OCI-LY1 (cell line): ENCODE measurements around the gene CTNNA2.

Experiments
- H2AFZ ChIP-seq: fragments of 200-600 bp; sonication (generic), shearing (Covaris generic); 2 replicates; pipeline ENCODE4 v1.6.0; 2014; ENCODE audit warnings: antibody characterized with exemption, mild to moderate bottlenecking, low read length
- H3F3A ChIP-seq: fragments of 200-600 bp; sonication (generic), shearing (Covaris generic); 2 replicates; pipeline ENCODE4 v1.6.0; 2014; ENCODE audit warnings: mild to moderate bottlenecking, antibody characterized with exemption, low read length, moderate library complexity; ENCODE audit not compliant: insufficient read depth
- H3K27ac ChIP-seq: fragments of 200-600 bp; sonication (generic); 2 replicates; pipeline ENCODE4 v1.5.1; 2014; ENCODE audit warnings: low read length, mixed run types, mild to moderate bottlenecking, low read depth; ENCODE audit not compliant: poor library complexity, severe bottlenecking
- H3K27me3 ChIP-seq: fragments of 200-600 bp; sonication (generic); 2 replicates; pipeline ENCODE4 v1.6.0; 2014; ENCODE audit warnings: antibody characterized with exemption, mild to moderate bottlenecking, low read length, moderate library complexity; ENCODE audit not compliant: insufficient read depth
- H3K36me3 ChIP-seq: fragments of 200-600 bp; sonication (generic); 2 replicates; pipeline ENCODE4 v1.6.1; 2014; ENCODE audit warnings: mild to moderate bottlenecking, antibody characterized with exemption, low read length, moderate library complexity, mixed read lengths; ENCODE audit not compliant: insufficient read depth
- H3K4me1 ChIP-seq: fragments of 200-600 bp; sonication (generic); 2 replicates; pipeline ENCODE4 v1.5.1; 2014; ENCODE audit warnings: mild to moderate bottlenecking, low read length, moderate library complexity; ENCODE audit not compliant: insufficient read depth, severe bottlenecking
- H3K4me2 ChIP-seq: fragments of 200-600 bp; sonication (generic), shearing (Covaris generic); 2 replicates; pipeline ENCODE4 v1.6.1; 2014; ENCODE audit warnings: low read length
- H3K4me3 ChIP-seq: fragments of 200-600 bp; sonication (generic); 2 replicates; pipeline ENCODE4 v1.5.1; 2014; ENCODE audit warnings: low read length, low read depth, mild to moderate bottlenecking, mixed read lengths; ENCODE audit not compliant: poor library complexity, severe bottlenecking
- H3K79me2 ChIP-seq: fragments of 200-600 bp; shearing (Covaris generic); 2 replicates; pipeline ENCODE4 v1.6.1; 2016; ENCODE audit warnings: mixed run types, low read length, mixed read lengths; ENCODE audit not compliant: insufficient read depth
- H3K9ac ChIP-seq: fragments of 200-600 bp; sonication (generic), shearing (Covaris generic); 2 replicates; pipeline ENCODE4 v1.6.1; 2014; ENCODE audit warnings: mild to moderate bottlenecking, low read length, mixed read lengths
- H3K9me2 ChIP-seq: fragments of 200-600 bp; sonication (generic), shearing (Covaris generic); 2 replicates; pipeline ENCODE4 v1.6.1; 2014; ENCODE audit warnings: low read depth, mild to moderate bottlenecking, low read length, mixed read lengths
- H3K9me3 ChIP-seq: fragments of 200-600 bp; shearing (Covaris generic); 2 replicates; pipeline ENCODE4 v1.6.1; 2014; ENCODE audit warnings: low read length, mixed read lengths
- H4K20me1 ChIP-seq: fragments of 200-600 bp; sonication (generic), shearing (Covaris generic); 2 replicates; pipeline ENCODE4 v1.6.0; 2016; ENCODE audit warnings: mild to moderate bottlenecking, low read length; ENCODE audit not compliant: insufficient read depth
- CTCF ChIP-seq: fragments of 200-600 bp; sonication (generic), shearing (Covaris generic); IDR thresholded peaks from 2 replicates; pipeline ENCODE4 v1.5.1; 2017; ENCODE audit warnings: mild to moderate bottlenecking, antibody characterized with exemption, low read length, moderate library complexity, mixed read lengths
- EZH2 ChIP-seq: fragments of 200-600 bp; sonication (generic), shearing (Covaris generic); IDR thresholded peaks from 2 replicates; pipeline ENCODE4 v1.8.0; 2017; ENCODE audit warnings: borderline replicate concordance, mixed run types, mild to moderate bottlenecking, antibody characterized with exemption, low read length, moderate library complexity, mixed read lengths

The CTNNA2 gene

GRCh38 chr2:80114812-80115211 is 602.0 kb downstream of the CTNNA2 start:
- Histone ChIP-seq H2AFZ (no peak overlapping the region), H3K4me1 (no peaks in the 10 kb centered on the region), H3F3A (no peaks in the 10 kb centered on the region), H3K36me3 (no peaks in the 10 kb centered on the region), H3K4me2 (no peak overlapping the region), H4K20me1 (no peaks in the 10 kb centered on the region), H3K4me3 (no peak overlapping the region), H3K9ac (no peak overlapping the region), H3K27me3 (no peaks in the 10 kb centered on the region), H3K27ac (no peak overlapping the region), H3K79me2 (no peaks in the 10 kb centered on the region), H3K9me3 (no peaks in the 10 kb centered on the region), H3K9me2 (no peaks in the 10 kb centered on the region)
- no peak for TF ChIP-seq CTCF

- H3K4me2 ChIP-seq = no peak overlapping the region
- no peak overlapping the region for H2AFZ ChIP-seq
- no peak overlapping the region for H3K4me3 ChIP-seq
- no peaks in the 10 kb centered on the region for H3K36me3 ChIP-seq
- no peaks in the 10 kb centered on the region for H3K27me3 ChIP-seq
- H3K27ac ChIP-seq = no peak overlapping the region
- H3K79me2 ChIP-seq = no peaks in the 10 kb centered on the region
- no peaks in the 10 kb centered on the region for H3K4me1 ChIP-seq
- H4K20me1 ChIP-seq = no peaks in the 10 kb centered on the region
- no peaks in the 10 kb centered on the region for H3F3A ChIP-seq
- H3K9me2 ChIP-seq = no peaks in the 10 kb centered on the region
- no peaks in the 10 kb centered on the region for H3K9me3 ChIP-seq
- TF ChIP-seq EZH2 (no peak), CTCF (no peak)
- H3K9ac ChIP-seq = no peak overlapping the region
Measured at GRCh38 chr2:80117401-80117800, 604.5 kb downstream of the CTNNA2 start.

- no peak overlapping the region for H3K9ac ChIP-seq
- TF ChIP-seq CTCF (no peak), EZH2 (no peak)
- H3K4me1 ChIP-seq = no peaks in the 10 kb centered on the region
- no peaks in the 10 kb centered on the region for H4K20me1 ChIP-seq
- no peaks in the 10 kb centered on the region for H3K9me2 ChIP-seq
- no peaks in the 10 kb centered on the region for H3K9me3 ChIP-seq
- no peaks in the 10 kb centered on the region for H3K79me2 ChIP-seq
- no peaks in the 10 kb centered on the region for H3K27me3 ChIP-seq
- H3K4me3 ChIP-seq = no peak overlapping the region
- no peak overlapping the region for H3K27ac ChIP-seq
- no peak overlapping the region for H2AFZ ChIP-seq
- no peaks in the 10 kb centered on the region for H3F3A ChIP-seq
- no peak overlapping the region for H3K4me2 ChIP-seq
- H3K36me3 ChIP-seq = no peaks in the 10 kb centered on the region
Measured at GRCh38 chr2:80120866-80121265, 608.0 kb downstream of the CTNNA2 start.
